Choroid plexus epithelial cell (primary cell): ENCODE results near the gene DYRK1A.

Source experiments
- DNase-seq: peaks from one replicate; pipeline ENCODE4 v3.0.0-alpha.2; 2010; ENCODE audit warnings: low read depth
- H3K4me3 ChIP-seq: 2 replicates; pipeline ENCODE4 v1.5.1; 2011; ENCODE audit warnings: low read depth, mild to moderate bottlenecking, control low read depth, low read length, moderate library complexity
- TF ChIP-seq, protein P1 (sequence below): conservative IDR thresholded peaks from 2 replicates; pipeline ENCODE4 v1.5.1; 2011; ENCODE audit warnings: low read depth, mild to moderate bottlenecking, control low read depth, inconsistent platforms, low read length, moderate library complexity

Gene DYRK1A

DNA sequence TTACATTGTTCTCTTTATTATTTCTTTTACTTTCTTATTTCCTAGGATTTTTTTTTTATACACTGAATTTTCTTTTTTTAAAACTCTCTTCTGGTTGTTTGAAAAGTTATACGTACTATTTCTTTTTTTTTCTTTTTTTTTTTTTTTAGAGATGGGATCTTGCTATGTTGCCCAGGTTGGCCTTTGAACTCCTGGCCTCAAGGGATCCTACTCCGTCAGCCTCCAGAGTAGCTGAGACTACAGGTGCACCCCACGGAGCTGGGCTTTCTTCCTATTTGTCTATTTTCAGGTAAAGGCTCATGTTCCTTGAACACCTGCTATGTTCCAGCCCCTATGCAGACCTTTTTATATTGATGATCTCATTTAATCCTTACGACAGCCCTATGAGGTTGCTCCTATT is 29.4 kb upstream of the DYRK1A start:
- no peak for DNase-seq
- no peak overlapping the region for H3K4me3 ChIP-seq
- TF ChIP-seq, protein P1, sequence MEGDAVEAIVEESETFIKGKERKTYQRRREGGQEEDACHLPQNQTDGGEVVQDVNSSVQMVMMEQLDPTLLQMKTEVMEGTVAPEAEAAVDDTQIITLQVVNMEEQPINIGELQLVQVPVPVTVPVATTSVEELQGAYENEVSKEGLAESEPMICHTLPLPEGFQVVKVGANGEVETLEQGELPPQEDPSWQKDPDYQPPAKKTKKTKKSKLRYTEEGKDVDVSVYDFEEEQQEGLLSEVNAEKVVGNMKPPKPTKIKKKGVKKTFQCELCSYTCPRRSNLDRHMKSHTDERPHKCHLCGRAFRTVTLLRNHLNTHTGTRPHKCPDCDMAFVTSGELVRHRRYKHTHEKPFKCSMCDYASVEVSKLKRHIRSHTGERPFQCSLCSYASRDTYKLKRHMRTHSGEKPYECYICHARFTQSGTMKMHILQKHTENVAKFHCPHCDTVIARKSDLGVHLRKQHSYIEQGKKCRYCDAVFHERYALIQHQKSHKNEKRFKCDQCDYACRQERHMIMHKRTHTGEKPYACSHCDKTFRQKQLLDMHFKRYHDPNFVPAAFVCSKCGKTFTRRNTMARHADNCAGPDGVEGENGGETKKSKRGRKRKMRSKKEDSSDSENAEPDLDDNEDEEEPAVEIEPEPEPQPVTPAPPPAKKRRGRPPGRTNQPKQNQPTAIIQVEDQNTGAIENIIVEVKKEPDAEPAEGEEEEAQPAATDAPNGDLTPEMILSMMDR: no peak

- TF ChIP-seq, protein P1: no peak
- H3K4me3 ChIP-seq: no peak overlapping the region
- DNase-seq: no peak
Measured at GRCh38 chr21:37337831-37338230, 28.7 kb upstream of the DYRK1A start.

DNA sequence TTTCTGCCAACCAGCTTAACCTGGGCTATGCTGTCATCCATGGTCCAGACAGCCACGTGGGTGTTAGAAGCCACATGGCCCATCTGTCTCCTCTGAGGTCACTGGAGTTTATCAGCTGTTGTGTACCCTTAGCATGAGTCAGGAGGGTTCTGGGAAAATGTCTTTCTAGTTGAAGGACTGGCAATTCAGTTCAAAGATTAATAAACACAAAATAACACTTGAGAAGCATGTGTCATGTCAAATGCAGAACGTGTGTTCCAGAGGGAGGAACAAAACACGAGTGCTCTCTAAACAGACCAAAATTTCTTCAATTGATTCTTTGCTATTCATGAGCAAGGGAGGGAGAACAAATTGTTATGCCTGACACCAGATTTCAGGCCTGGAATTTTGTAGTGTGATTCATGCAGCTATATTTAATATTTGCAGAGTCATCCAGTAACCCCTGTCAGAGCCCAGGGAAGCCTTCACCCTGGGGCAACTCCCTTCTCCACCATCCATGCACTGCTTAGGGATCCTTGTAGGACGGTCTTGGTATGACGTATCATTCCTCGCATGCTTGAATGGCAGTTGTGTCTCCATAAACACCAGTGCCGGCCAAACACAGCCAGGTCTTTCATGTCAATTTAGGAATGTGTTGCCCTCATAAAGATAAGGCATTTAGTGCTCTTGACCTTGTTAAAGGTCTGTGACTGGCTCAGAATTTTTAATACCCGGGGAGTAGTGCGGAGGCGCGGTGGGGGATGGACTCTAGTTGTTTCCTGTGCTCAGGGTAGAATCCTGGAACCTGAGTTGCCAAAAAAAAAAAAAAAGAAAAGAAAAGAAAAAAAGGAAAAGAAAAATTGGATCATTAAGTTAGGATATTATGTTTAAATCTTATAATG is 27.7 kb upstream of the DYRK1A start:
- H3K4me3 ChIP-seq: no peak overlapping the region
- peak; percentile 89 for DNase-seq
- TF ChIP-seq, protein P1: no peak

- DNase-seq: no peak
- TF ChIP-seq, protein P1: no peak
- no peak overlapping the region for H3K4me3 ChIP-seq
Measured at GRCh38 chr21:37339552-37339939, 27.0 kb upstream of the DYRK1A start.

DNA sequence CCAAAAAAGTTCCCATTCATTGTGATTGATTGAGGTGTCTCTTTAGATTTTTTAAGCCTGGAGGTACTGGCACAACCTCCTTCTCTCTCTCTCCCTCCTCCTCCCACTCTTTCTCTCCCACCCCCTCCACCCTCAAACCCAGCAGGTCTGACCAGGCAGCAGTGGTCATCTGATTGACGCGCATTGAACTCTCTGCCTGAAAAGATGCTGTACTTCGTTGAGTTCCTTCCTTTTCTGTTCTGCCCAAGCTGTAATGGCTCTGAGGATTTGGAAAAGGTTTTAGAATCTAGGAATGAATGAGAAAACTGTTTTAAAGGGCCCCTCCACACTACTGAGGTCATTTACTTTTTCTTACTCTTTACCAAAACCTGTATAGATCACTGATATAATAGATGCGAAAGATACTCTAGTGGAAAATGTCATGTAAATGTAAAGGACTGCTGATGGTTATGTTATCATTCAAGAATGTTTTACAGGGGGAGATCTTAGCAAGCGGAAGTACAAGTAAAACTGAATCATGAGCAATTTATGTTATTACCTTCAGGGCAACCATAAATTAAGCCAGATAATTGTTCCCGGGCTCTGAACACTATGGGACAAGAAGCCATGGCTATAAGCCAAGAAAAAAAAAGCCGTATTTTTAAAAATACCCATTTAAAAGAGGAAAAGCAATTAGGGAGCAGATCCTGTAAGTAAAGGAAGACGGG is 25.2 kb upstream of the DYRK1A start:
- TF ChIP-seq, protein P1: no peak
- DNase-seq: no peak
- H3K4me3 ChIP-seq: no peak overlapping the region

- DNase-seq: no peak
- TF ChIP-seq, protein P1: no peak
- no peak overlapping the region for H3K4me3 ChIP-seq
Measured at GRCh38 chr21:37342046-37342632, 24.4 kb upstream of the DYRK1A start.
